GM23248 (cell line): ENCODE data around the gene SUPV3L1.

Source experiments
- EZH2 ChIP-seq: fragments of 200-600 bp; sonication (generic); IDR thresholded peaks from 2 replicates; pipeline ENCODE4 v1.6.1; 2018; ENCODE audit warnings: antibody characterized with exemption, mild to moderate bottlenecking; ENCODE audit not compliant: insufficient read depth, poor library complexity, severe bottlenecking
- EZH2phosphoT487 ChIP-seq: fragments of 200-600 bp; sonication (generic); IDR thresholded peaks from 2 replicates; pipeline ENCODE4 v1.6.1; 2018; ENCODE audit warnings: antibody characterized with exemption, moderate library complexity, mild to moderate bottlenecking, low read depth; ENCODE audit not compliant: insufficient read depth

- TF ChIP-seq EZH2 (no peak), EZH2phosphoT487 (no peak)
These were observed 31.1 kb downstream of the SUPV3L1 start for GRCh38 chr10:69211104-69211503.
